GOT3 (cell line): ENCODE measurements around the gene TRABD2B.

Experiments
- DNase-seq: peaks from one replicate; lab custom pipeline; 2025; ENCODE audit warnings: mixed read lengths; lab: John Stamatoyannopoulos, UW

TRABD2B gene

DNA sequence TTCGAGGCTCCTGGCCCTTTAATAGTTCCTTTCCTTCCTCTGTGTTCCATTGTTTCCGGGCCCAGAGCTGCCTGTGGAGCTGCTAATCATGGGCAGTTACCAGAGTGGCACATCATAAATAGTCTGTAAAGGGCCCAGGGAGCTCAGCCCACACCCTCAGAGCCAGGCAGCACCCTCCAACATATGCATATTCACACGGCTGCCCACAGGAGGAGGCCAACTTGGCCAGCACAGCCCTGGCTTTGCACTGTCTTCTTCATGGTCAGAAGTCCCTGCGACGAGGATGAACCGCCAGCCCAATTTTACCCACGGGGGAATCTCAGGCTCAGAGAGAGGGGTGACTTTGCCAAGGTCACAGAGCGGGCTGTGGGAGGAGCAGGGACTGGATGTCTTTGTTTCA lies 172.5 kb downstream of the TRABD2B start:
- no peak for DNase-seq

DNA sequence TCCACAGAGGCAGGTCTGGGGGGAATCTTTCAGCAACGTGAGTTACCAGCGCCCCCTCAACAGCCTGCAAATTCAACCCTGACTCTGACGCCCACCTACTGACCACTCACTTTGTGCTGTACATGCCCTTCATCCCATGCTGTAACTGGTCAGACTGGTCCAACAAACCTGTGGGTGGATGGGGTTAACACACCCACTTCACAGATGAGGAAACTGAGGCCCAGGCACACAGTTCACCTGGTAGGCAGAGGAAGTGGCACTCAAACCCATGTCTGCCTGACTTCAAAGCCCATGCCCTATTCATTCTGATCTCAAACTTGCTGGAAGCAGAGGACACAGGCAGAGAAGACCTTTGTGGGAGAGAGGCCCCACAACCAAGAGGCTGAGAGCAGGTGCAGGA lies 172.9 kb downstream of the TRABD2B start:
- DNase-seq = no peak

DNA sequence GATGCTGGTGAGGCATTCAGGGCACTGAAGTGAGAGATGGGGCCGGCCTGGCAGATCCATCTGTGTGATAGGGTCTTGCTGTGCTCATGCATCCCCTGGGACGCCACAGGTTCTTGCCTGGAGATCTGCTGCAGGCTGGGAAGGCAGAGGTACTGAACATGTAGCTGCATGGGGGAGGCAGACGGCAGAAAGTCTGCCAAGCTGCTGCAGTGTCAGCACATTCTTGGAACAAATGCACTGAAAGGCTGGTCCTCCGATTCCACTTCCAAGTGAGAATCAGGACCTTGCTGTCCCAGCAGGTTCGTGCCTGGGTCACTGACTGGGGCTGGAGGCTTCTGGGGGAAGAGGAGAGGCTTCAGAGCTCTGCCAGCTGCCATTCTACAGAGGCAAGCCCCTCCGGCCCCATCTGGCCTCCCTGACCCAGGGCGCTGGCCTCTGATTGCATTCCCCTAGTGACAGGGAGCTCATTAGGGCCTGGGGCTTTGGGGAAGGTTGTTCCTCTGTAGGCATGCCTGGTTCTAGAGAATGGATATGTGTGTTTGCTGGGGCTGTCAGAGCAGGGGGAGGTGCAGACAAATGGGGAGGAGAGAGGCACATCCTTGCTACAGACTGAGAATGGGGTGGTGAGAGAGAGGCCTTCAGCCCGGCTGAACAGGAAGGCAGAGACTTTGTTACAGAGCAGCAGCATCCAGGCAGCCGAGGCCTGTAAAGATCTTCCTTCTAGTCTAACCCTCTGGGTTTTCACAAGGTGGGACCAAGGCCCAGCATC lies 174.0 kb downstream of the TRABD2B start:
- no peak for DNase-seq

DNA sequence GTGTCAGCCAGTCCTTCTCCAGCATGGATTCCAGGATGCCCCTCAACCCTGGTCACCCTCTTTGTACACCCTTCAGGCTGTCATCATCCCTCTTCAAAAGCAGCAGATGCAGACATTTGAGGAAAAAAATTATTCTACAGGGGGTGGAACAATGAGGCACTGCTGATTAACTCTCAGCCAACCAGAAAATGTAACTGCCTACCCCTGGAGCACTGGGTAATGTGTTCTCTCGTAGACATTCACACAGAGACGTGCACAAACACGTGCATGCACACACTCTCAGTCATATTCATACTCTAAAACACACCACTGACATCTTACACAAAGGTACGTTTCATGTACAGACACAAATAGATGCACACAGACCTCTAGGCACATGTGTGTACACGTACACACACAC lies 175.4 kb downstream of the TRABD2B start:
- DNase-seq = no peak

DNA sequence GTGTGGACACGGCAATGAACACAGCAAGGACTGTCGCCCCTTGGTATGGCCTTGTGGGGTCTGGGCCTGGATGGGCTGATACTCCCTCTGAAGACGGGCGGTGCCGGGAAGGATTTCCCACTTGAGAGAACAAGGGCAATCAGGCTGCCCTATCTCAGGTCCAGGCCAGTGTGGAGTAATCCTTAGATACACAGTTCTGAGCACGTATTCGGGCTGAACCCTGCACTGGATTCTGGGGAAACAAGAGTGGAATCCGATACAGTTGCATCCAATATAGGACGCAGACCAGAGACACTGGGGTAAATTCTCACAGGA lies 177.7 kb downstream of the TRABD2B start:
- DNase-seq = no peak

DNA sequence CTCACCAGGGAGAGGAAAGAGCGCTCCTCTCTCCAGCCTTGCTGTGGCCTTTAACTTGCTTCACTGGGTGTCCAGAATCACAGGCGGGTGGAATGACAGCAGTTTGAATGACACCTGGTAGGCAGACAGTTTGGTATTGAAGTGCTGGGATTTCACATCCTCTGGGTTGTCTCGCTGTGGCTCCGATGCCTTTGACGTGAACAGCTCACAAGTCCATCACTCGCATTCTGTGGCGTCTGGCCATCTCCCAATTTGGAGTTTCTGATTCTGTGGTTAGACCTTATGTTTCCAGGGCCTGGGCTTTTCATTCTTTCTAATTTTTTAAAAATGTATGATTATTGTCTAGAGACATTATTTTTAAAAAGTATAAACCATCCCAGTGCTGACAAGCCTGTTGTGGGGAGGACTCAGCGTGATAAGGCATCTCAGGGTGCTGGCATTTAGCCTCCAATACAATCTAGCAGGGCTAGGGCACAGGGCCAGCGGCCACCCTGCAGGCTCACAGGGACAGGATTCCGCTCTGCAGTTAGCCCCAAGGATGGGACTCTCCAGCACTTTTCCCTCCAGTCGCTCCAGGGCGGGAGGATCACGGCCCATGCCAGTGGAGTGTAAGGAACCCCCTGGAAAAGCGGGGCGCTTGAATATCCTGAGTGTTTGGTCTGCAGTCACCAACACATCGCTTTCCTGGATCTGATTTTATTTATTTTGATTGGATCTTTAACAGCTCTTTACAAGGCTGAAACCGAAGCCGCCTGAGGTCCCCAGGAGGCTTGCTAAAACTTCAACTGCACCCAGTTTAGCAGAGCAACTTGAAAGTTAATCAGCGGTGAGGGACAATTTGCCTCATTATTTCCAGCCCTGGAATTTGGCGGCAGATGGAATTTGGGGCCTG lies 178.3 kb downstream of the TRABD2B start:
- DNase-seq = no peak

DNA sequence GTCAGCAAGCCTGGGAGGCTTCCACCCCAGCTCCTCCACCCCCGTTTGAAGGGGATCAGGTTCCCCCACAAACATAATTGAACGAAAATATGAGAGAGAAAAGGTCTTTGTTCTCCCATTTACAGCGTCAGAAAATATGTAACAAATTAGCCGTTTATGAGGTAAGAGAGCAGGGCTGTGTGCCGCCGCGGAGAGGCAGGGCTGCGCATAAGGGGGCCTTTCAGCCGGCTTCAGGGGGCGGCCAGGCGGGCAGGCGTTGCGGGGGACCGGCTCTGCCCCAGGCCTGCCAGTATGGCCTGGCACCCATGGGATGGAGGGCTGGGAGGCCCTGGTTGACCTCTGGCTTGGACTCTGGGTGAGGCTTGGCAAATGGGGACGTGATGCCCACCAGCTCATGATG lies 179.3 kb downstream of the TRABD2B start:
- no peak for DNase-seq

DNA sequence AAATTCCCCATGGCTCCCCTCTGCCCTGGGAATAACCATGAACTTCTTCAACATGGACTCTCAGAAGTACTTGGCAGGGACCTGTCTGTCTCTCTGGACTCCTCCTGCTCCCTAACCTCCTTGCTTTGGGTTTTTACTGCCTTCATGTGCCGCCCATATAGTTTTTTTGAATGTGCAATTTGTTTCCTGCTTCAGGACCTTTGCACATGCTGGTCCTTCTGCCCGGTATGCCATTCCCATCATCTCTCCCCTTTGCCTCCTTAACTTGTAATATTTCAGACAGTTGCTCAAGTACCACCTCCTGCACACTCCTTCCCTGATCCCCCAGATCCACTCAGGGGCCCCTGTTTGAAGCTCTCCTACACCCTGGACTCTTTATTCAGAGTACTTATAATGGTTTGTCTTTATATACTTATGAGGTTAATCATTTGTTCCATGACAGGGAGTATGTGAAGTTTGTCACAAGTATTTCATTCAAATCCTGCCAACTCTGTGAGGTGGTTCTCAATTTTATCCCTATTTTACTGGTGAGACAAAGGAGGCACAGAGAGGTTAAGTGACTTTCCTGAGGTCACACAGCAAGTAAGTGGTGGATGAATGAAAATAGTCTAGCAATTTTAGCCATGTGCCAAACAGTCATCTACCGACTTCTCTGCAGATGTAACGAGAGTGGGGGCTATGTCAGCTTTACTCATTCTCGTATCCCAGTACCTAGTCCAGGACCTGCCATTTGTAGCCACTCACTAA lies 180.7 kb downstream of the TRABD2B start:
- DNase-seq = no peak

DNA sequence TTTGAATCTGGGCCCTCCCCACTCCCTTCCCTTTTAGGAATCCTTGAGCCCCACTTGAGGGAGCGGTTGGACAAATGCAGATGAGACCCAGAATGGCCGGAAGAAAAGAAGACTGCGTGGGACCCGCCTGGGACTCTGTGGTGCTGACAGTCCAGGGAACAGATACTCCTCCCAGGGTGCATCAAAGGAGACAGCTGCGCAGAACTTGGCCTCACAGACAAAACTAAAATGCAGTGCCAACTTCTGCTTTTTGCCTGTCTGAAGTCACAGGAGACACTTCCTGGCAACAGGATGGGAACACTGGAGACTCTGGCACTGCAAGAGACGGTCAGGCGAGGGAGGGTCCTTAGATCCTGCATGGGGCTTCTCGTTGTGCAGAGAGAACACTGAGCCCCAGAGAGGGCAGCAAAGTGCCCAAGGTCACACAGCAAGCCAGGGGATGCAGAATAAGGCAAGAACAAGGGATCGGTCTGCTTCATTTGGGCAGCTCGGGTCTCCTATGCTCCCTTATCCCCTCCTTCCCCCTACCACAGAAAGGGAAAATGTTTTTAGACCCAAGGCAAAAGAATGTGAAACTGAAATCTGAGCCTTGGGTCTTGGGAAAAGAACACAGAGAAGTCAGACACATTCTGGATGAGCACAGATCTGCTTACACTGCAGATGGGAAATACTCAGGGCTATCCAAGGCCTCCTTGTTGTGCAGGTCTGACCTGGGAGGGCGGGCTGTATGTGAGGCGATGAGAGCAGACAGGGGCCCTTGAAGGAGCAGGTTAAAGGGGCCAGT lies 182.4 kb downstream of the TRABD2B start:
- DNase-seq = no peak

DNA sequence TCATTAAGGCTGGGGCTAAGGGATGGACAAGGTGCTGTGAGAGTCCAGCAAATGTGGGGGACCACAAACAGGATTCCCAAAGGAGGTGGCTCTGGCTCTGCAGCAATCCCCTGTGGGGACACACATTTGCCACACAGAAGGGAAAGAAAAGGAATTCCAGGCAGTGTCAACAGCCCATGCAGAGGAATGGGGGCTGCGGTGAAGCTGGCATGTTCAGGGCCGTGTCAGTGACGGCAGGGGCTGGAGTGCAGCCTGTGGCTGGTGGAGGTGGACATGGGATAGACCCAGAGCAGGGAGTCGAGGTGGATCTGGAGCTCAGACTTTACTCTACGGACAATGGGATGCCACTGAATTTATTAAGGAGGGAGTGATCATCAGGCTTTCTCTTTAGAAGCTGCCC lies 183.2 kb downstream of the TRABD2B start:
- DNase-seq = no peak

DNA sequence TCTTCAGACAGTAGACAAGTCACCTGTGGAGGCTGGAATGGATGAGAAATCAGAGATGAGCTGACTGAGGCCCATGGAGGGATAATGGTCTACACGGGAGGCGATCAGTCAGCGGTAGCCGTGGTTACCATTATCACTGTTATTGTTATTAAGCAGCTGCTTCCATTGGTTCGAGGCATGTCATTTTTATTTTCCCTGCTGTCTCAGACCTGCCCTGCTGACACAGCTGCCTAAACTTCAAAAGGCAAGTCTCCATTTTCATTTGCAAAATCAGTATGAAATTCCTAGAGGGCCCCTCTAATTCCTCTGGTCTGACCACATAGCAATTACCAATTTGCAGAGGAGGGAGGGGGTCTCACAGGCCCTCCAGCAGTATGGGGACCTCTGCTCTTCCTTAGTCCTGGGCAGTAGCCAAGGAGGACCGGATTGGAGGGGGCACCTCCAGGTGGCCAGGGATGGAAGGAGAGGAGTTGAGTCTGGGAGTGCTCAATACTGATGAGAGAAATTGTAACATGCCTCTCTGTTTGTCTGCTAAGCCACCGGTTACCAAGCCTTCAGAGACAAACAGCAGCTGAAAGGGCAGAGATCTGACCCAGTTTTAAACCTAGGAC lies 184.2 kb downstream of the TRABD2B start:
- DNase-seq = no peak

DNA sequence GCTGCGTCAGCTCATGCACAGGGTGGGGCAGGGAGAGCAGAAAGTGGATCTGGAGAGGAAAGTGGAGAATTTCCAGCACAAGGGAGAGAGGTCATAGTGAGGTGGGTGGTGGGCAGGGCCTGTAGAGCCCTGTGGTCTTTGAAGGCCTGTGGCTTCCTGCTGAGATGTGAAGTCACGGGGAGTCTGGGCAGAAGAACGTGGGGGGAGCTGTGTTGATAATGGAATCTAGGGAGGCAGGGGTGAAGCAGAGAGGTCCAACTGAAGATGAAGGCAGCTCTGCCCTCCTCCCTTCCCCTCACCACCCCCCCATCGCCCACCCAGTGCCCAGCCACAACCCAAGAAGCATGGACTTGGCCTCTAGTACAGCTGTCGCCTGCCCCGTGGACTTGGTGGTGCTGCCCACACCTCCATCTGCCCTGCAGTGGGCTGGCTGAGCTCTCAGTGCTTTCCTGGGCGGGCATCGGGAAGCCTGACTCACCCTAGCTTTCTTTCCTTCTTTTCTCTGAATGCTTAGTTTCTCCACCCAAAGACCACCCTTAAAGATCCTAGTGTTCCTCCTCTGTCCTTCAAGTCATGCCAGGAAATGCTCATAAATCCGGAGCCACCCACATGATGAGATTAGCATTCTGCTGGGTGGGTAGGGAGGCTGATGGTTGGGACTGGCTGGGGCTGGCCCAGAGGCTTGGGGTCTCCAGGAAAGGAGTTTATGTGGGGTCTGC lies 186.1 kb downstream of the TRABD2B start:
- no peak for DNase-seq

DNA sequence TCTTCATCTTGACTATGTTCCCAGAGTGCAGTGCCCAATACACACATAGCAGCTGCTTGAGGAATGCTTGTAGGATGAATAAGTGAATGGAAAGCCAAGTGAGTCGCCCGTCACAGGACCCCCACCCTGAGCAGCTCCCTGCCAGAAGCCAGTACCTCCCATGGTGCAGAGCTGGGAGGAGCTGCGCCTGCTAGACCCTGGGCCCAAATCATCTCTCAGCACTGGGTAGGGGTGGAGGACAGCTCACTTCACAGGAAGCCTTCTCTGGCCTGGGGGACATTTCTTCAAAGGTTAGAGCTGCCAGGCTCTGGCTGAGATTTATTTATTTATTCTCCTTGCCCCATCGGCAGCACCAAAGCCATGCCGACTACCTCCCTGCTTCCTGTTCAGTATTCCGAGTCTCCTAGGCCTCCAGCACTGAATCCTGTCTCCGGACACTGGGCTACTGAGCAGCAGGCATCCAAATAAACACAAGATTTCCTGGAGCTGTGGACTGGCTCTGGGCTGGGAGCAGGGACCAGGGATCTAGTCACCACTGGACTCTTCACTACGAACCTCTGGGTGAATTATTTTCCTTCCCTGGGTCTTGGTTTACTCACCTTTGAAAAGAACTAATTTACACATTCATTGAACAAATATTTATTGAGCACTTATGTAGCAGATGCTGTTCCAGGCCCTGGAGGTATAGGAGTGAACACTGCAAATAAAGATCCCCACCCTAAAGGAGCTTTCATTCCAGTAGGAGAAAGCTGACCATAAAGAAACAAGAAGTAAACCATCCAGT lies 187.7 kb downstream of the TRABD2B start:
- no peak for DNase-seq

DNA sequence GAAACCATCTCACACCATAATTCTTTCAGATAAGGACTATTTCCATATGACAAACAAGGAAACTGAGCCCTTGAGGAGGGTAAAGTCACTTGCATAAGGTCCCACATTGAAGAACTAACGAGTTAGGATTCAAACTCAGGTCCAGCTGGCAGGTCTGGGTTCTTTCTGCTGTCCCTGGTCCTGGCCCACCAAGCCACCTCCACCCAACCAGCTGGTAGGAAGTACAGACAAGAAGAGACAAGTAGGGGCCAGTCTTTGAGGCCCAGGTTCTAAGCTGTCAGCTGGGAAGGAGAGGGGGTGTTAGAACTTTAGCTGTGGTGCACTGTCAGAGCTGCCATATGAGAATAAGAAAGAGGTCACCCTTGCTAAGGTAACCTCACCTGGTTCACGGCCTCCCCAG lies 188.6 kb downstream of the TRABD2B start:
- no peak for DNase-seq

DNA sequence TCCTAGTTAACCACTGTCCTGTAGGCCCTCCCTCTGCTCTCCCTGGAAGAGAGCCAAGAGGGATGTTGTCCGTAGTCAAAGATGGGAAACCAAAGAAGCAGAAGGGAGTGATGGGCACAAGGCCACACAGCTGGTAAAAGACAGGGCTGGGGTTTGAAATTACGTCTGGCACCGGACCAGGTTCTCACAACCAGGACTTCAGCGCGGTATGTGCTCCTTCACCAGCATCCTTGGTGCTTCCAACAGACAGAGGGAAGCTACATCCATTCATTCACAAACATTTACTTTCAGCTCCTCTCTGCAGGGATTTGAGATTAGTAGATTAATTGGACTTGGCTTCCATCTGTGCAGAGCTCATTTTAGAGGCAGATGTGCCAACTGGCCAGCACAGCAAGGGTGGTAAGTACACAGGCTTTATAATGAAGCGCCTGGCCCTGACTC lies 191.2 kb downstream of the TRABD2B start:
- no peak for DNase-seq

DNA sequence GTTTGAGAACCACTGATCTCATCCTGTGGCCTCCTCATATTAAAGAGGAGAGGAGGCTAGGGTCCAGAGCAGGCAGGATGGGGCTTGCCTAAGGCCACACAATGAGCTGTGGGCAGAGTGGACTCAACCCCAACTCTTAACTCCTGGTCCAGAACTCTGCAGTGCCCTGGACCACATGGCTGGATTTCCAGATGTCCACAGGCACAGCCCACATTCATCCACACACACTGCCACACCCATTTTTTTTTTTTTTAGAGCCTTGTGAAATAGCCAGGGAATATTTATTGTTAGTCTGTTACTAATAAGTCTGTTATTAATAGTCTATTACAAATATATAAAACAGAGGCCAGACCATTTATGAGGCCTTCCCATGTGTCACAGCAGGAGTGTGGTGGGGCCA lies 192.2 kb downstream of the TRABD2B start:
- no peak for DNase-seq

DNA sequence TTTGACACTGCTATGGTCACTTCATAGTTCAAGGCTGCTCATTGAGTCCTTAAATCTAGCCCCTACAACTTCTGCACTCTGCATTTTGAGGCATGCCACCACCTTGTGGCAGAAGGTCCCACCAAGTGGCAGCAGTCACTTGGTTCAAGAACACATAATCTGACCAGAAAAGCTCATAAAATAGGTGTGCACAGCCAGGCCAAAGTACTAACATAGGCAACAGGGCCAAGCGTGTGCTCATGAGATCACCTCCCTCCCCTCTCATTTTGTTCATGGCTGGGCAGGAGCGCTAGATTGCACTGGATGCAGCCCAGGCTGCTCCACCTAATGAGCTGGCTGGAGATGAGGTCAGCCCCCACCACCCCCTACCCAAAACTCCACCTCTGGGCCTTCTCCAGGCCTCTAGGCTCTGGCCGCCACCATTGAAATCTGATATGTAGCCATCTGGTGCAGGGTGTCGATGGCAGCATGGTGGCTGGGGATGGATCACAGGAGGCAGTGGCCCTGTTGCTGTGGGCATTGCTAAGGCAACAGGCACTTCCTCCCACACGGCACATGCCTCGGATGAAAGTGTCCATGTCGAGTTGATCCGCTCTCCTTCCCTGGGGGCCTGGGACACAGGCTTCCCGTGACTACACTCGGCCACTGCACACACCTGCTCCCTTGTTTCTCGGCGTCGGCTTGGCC lies 193.2 kb downstream of the TRABD2B start:
- DNase-seq = no peak

DNA sequence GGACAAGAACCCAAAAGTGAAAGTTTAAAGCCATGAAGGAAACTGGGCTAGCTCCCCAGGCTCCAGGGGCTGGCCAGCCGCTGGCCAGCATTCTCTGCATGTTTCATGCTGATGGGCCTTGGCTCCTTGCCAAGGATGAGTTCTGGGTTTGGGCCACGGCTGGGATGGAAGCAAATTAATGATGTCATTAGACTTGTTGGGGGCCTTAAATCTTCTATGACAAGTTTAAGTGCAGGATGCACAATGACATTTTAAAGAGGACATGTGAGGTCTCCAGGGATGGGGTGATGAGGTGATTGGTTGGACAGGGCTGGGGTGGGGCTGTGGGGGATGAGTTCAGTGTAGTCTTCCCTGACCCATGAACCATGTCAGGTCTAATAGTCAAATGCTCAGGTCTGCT lies 199.6 kb downstream of the TRABD2B start:
- DNase-seq = no peak

DNA sequence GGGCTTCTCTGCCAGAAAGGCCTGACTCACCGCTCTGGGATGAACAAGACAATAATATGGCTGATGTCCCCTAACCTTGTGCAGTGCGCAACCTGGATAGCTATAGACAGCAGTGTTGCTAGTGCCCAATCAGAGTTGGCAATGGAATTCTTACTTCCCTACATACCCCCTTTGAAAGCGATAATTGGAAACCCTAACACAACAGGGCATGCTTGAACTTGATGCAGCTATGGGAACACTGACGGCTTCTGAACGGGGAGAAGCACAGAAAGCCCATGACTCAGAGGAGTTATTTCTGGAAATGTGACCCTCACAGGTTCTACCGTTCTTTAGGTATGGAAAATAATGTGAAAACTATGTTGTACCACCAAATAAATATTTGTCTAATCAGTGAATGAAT lies 200.6 kb downstream of the TRABD2B start:
- no peak for DNase-seq
